Bronchial epithelial cell (primary cell): ENCODE results near the gene PEAK1. TPM values are rescaled to one million over a fixed set of nuclear protein-coding genes. Genes with fewer than 3 reads are reported as not detected.

Source experiments
- DNase-seq: peaks from one replicate; pipeline ENCODE4 v3.0.0-alpha.2; 2010; ENCODE audit warnings: low read depth
- FAIRE-seq: peaks from 2 replicates; lab custom pipeline; 2011; peaks lifted over from hg19 to GRCh38; lab: Jason Lieb, UNC
- H3K27me3 ChIP-seq: 2 replicates; pipeline ENCODE4 v1.5.1; 2011; ENCODE audit warnings: low read length; ENCODE audit not compliant: control insufficient read depth, insufficient read depth
- H3K36me3 ChIP-seq: 2 replicates; pipeline ENCODE4 v1.5.1; 2011; ENCODE audit warnings: low read length; ENCODE audit not compliant: control insufficient read depth, insufficient read depth
- H3K4me3 ChIP-seq: 2 replicates; pipeline ENCODE4 v1.5.1; 2011; ENCODE audit warnings: mild to moderate bottlenecking, low read depth, low read length, control low read depth
- CTCF ChIP-seq: IDR thresholded peaks from 2 replicates; pipeline ENCODE4 v1.5.1; 2011; ENCODE audit warnings: mild to moderate bottlenecking, moderate library complexity, low read length, control low read depth, inconsistent platforms; ENCODE audit not compliant: insufficient read depth, severe bottlenecking
- total RNA-seq: library from RNA; depleted of rRNA; stranded (reverse); fragments of >200 nt; gene quantifications from 2 replicates; pipeline ENCODE4 v1.2.1, GENCODE V29; 2014

PEAK1 gene
- total RNA-seq, 1 donor from 2014 or later = 3.7 TPM

DNA sequence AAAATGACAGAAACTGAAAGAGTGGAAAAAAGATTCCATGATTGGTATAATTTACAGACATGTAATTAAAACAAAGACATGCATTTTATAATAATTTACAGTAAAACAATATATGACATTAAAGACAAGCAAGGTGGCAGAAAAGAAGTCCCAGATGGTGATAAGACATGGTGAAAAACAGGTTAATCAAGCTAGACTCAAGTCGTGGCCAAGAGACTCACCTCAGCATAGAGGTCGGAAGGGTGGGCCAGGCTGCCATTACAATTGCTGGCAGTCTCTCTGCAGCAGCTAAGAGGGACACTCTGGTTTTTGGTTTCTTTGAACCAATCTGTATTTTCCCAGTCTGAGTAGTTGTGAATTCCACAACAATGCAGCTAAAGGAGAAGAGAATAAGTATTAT, 367.3 kb downstream of the PEAK1 start:
- no peak for DNase-seq

More for the DNA sequence above, 367.3 kb downstream of the PEAK1 start:
- no peak for TF ChIP-seq CTCF
- Histone ChIP-seq H3K27me3 (no peaks in the 10 kb centered on the region), H3K36me3 (no peaks in the 10 kb centered on the region), H3K4me3 (no peak overlapping the region)
- FAIRE-seq = no peak

Other genes with a start within 250 kb of the PEAK1 start
- gene HMG20A, start 784 bp upstream of the PEAK1 start, total RNA-seq = 9.7 and 16.0 TPM in 2 replicates
- gene LINGO1, start 212.8 kb upstream of the PEAK1 start, total RNA-seq = not detected in 2 replicates